Neuron (in vitro differentiated cells): ENCODE data around the gene CGNL1.

ENCODE experiments used
- H2AFZ ChIP-seq: one replicate; pipeline ENCODE4 v1.6.1; 2013; ENCODE audit warnings: low read depth, mild to moderate bottlenecking, inconsistent platforms, low read length, moderate library complexity
- H3K27me3 ChIP-seq: one replicate; pipeline ENCODE4 v1.6.1; 2013; ENCODE audit warnings: low read length; ENCODE audit not compliant: insufficient read depth
- H3K36me3 ChIP-seq: one replicate; pipeline ENCODE4 v1.6.1; 2013; ENCODE audit warnings: low read length; ENCODE audit not compliant: insufficient read depth
- H3K4me1 ChIP-seq: one replicate; pipeline ENCODE4 v1.6.1; 2013; ENCODE audit warnings: low read length; ENCODE audit not compliant: insufficient read depth
- H3K4me3 ChIP-seq: 2 replicates; pipeline ENCODE4 v1.5.1; 2013; ENCODE audit warnings: mild to moderate bottlenecking, low read length, moderate library complexity
- H3K9me3 ChIP-seq: one replicate; pipeline ENCODE4 v1.6.1; 2013; ENCODE audit warnings: low read length

CGNL1 gene

DNA sequence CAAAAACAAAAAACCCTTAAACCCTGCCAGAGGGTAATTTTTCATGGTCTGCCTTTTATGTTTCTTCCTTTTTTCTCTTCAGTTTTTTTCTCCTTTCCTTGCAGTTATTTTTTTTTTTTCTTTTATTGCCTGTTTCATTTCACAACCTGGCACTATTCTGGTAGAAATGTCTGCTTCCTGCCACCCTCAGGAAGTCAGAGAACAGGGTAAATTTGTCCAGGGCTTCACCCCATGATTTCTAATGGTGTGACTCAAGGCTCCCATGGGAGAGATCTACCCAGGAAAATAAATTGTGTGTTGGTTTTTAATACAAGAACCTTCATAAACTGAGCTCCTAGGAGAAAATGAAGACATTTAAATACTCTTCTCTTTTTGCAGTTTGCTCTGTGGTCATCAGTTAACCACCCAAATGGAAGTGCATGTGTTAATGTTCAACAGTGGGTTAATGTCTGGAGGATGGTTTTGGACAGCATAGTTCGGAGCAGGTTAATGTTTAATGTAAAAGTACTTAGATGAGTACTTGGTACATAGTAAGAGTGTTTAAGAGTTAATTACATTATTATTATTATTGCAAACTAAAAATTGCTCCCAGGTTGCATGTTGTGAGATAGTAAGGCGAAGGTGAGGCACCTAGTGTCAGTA lies 45.9 kb downstream of the CGNL1 start:
- Histone ChIP-seq H3K27me3 (no peaks in the 10 kb centered on the region), H3K9me3 (no peaks in the 10 kb centered on the region), H3K36me3 (no peaks in the 10 kb centered on the region), H2AFZ (no peak overlapping the region), H3K4me3 (no peak overlapping the region), H3K4me1 (peaks cover 24% of the 10 kb centered on the region)

DNA sequence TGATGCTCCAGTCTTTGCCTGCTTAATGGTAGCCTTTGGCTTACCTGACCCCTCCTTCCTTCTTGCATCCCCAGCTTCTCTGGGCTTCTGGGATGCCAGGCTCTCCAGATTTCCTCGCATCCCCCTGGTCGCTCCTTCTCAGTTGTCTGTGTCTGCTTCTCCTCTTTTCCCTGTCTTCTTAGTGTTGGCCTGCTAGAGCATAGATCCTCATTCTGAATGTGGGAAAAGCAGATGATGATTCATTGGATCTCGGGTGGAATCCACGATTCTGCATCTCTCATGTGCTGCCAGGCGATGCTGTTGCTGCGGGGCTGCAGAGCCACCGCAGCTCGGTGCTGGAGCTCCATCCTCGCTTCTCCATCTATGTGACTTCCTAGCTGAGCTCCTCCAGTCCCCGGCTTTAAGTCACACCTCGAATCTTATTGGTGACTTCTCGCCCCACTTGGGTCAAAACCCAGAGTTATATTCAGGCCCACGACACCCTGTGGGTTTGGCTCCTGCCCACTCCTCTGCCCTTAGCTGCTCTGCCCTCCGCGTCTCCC lies 47.4 kb downstream of the CGNL1 start:
- no peaks in the 10 kb centered on the region for H3K9me3 ChIP-seq
- peaks cover 30% of the 10 kb centered on the region for H3K4me1 ChIP-seq
- H3K27me3 ChIP-seq, result no peaks in the 10 kb centered on the region
- H3K36me3 ChIP-seq, result no peaks in the 10 kb centered on the region
- H2AFZ ChIP-seq, result no peak overlapping the region
- H3K4me3 ChIP-seq, result no peak overlapping the region

- Histone ChIP-seq H3K36me3 (no peaks in the 10 kb centered on the region), H2AFZ (no peak overlapping the region), H3K27me3 (no peaks in the 10 kb centered on the region), H3K4me3 (no peak overlapping the region), H3K4me1 (peaks cover 30% of the 10 kb centered on the region), H3K9me3 (no peaks in the 10 kb centered on the region)
Measured at GRCh38 chr15:57424628-57425405, 48.5 kb downstream of the CGNL1 start.

DNA sequence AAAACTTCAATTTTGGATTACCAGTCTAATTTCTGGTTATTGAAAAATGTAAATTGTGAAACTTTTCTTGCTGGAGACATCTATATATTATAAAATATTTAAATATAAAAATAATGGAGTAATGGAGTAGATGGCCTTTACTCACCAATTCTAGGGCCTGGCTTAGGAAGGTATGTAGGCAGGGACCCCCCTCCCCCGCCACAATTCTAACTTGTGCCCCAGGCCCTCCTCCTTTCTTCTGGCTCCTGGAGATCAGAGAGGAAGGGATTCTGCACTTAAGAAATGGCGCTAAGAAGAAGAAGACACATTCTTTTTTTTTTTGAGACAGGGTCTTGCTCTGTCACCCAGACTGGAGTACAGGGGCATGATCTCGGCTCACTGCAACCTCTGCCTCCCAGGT lies 49.5 kb downstream of the CGNL1 start:
- Histone ChIP-seq H2AFZ (no peak overlapping the region), H3K9me3 (no peaks in the 10 kb centered on the region), H3K27me3 (no peaks in the 10 kb centered on the region), H3K36me3 (no peaks in the 10 kb centered on the region), H3K4me1 (peaks cover 30% of the 10 kb centered on the region), H3K4me3 (no peak overlapping the region)

- peaks cover 16% of the 10 kb centered on the region for H3K4me1 ChIP-seq
- no peaks in the 10 kb centered on the region for H3K27me3 ChIP-seq
- H3K9me3 ChIP-seq, result no peaks in the 10 kb centered on the region
- no peaks in the 10 kb centered on the region for H3K36me3 ChIP-seq
- no peak overlapping the region for H2AFZ ChIP-seq
- no peak overlapping the region for H3K4me3 ChIP-seq
Measured at GRCh38 chr15:57427367-57427821, 51.1 kb downstream of the CGNL1 start.

GRCh38 chr15:57432141-57432741 lies 55.9 kb downstream of the CGNL1 start:
- Histone ChIP-seq H2AFZ (no peak overlapping the region), H3K36me3 (no peaks in the 10 kb centered on the region), H3K4me3 (no peak overlapping the region), H3K4me1 (peaks cover 6% of the 10 kb centered on the region), H3K9me3 (no peaks in the 10 kb centered on the region), H3K27me3 (no peaks in the 10 kb centered on the region)

- H3K4me1 ChIP-seq, result no peaks in the 10 kb centered on the region
- H3K27me3 ChIP-seq, result no peaks in the 10 kb centered on the region
- no peak overlapping the region for H3K4me3 ChIP-seq
- H2AFZ ChIP-seq, result no peak overlapping the region
- no peaks in the 10 kb centered on the region for H3K36me3 ChIP-seq
- peaks cover 2% of the 10 kb centered on the region for H3K9me3 ChIP-seq
Measured at GRCh38 chr15:57436166-57436565, 59.9 kb downstream of the CGNL1 start.

DNA sequence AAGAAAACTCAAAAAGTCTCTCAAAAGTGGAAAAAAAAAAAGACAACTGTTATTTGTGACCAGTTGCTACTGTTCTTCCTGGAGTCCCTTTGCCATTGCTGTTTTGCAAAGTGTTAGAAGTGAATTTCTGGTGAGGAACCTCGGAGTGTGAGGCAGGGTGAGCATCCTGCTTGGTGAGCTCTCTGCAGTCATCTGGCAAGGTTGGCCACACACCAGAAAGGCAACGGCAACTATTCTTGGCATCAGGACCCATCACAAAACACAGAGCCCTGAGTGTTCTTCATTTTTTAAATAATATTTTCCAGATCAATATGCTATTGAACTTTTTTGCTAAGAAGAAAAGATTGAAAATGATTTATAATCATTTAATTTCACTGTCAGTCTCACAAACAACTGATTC lies 60.7 kb downstream of the CGNL1 start:
- H3K4me3 ChIP-seq, result no peak overlapping the region
- no peaks in the 10 kb centered on the region for H3K27me3 ChIP-seq
- peaks cover 2% of the 10 kb centered on the region for H3K9me3 ChIP-seq
- H2AFZ ChIP-seq, result no peak overlapping the region
- H3K36me3 ChIP-seq, result no peaks in the 10 kb centered on the region
- H3K4me1 ChIP-seq, result no peaks in the 10 kb centered on the region

GRCh38 chr15:57437564-57437963 lies 61.3 kb downstream of the CGNL1 start:
- Histone ChIP-seq H3K27me3 (no peaks in the 10 kb centered on the region), H3K4me3 (no peak overlapping the region), H3K4me1 (no peaks in the 10 kb centered on the region), H3K9me3 (peaks cover 2% of the 10 kb centered on the region), H3K36me3 (no peaks in the 10 kb centered on the region), H2AFZ (no peak overlapping the region)

- H2AFZ ChIP-seq, result no peak overlapping the region
- H3K4me1 ChIP-seq, result no peaks in the 10 kb centered on the region
- H3K36me3 ChIP-seq, result no peaks in the 10 kb centered on the region
- H3K4me3 ChIP-seq, result no peak overlapping the region
- H3K27me3 ChIP-seq, result no peaks in the 10 kb centered on the region
- H3K9me3 ChIP-seq, result peaks cover 2% of the 10 kb centered on the region
Measured at GRCh38 chr15:57438166-57438565, 61.9 kb downstream of the CGNL1 start.

DNA sequence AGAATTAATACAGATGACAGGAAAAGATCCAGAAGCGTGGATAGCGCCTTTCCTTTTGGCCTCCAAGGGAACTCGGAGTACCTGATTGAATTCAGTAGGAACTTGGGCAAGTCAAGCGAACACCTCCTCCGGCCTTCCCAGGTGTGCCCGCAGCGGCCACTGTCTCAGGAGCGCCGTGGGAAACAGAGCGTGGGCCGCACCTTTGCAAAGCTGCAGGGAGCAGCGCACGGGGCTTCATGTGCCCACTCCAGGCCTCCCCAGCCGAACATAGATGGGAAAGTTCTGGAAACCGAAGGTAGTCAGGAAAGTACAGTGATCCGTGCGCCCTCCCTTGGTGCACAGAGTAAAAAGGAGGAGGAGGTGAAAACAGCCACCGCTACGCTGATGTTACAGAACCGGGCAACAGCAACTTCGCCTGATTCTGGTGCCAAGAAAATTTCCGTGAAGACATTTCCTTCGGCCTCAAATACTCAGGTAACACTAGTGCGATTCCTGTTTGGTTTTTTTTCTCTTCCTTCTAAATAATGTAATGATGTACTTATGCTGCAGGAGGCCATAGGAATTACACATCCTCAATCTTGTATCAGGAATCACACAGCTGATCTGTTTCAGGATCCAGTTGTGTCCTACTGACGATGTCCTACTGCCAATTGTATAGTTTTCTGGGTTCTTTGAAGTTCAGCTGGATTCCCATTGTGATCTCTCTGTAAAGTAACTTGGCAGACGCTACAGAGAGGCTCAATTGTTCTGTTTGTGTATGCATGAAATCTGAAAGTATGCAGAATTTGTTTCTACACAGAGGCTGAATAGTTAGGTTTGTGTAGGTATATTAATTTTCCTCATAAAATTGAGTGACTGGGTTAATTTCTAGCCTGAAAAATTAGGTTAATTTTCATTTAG lies 63.1 kb downstream of the CGNL1 start:
- Histone ChIP-seq H3K4me1 (no peaks in the 10 kb centered on the region), H3K9me3 (peaks cover 2% of the 10 kb centered on the region), H3K36me3 (no peaks in the 10 kb centered on the region), H3K4me3 (no peak overlapping the region), H2AFZ (no peak overlapping the region), H3K27me3 (no peaks in the 10 kb centered on the region)

GRCh38 chr15:57440167-57440566 lies 63.9 kb downstream of the CGNL1 start:
- no peak overlapping the region for H2AFZ ChIP-seq
- no peaks in the 10 kb centered on the region for H3K36me3 ChIP-seq
- H3K9me3 ChIP-seq, result peaks cover 2% of the 10 kb centered on the region
- H3K4me3 ChIP-seq, result no peak overlapping the region
- H3K4me1 ChIP-seq, result no peaks in the 10 kb centered on the region
- no peaks in the 10 kb centered on the region for H3K27me3 ChIP-seq
